ENCODE measurements around the gene CMC2.

CMC2 gene

GRCh38 chr16:81006813-81007695 is at the start of gene CMC2, which contains the start of gene CENPN:
TSS of gene CMC2 (minus strand) at chr16:81006885. CDS start at chr16:80997394, 9,491 bp downstream.
TSS of gene CENPN (plus strand) at chr16:81007214. CDS start at chr16:81011940, 4,726 bp downstream.
- DNase-seq, result peak; percentile 98

GRCh38 chr16:81053761-81054160 is 47.1 kb upstream of the CMC2 start:
- DNase-seq, result no peak

GRCh38 chr16:81042821-81043220 is 36.1 kb upstream of the CMC2 start:
- DNase-seq, result no peak

- DNase-seq, result no peak
These were observed 35.0 kb upstream of the CMC2 start for GRCh38 chr16:81041696-81042095.

- no peak for DNase-seq
These were observed 34.2 kb upstream of the CMC2 start for GRCh38 chr16:81040842-81041241.

- no peak for DNase-seq
These were observed 33.4 kb upstream of the CMC2 start for GRCh38 chr16:81040131-81040530.

- DNase-seq, result no peak
These were observed 30.2 kb upstream of the CMC2 start for GRCh38 chr16:81036751-81037350.

- peak; percentile 54 for DNase-seq
These were observed 29.5 kb upstream of the CMC2 start for GRCh38 chr16:81035975-81036750.

- DNase-seq, result peak; percentile 90
These were observed 28.8 kb upstream of the CMC2 start, which contains the start of gene ATMIN for GRCh38 chr16:81035398-81035974. TSS of gene ATMIN (plus strand) at chr16:81035842. CDS start at chr16:81035871, 29 bp downstream.

- DNase-seq, result no peak
These were observed 23.4 kb upstream of the CMC2 start for GRCh38 chr16:81029930-81030604.

- no peak for DNase-seq
These were observed 19.7 kb upstream of the CMC2 start for GRCh38 chr16:81026429-81026828.

GRCh38 chr16:81018496-81018895 is 11.8 kb upstream of the CMC2 start:
- no peak for DNase-seq

- DNase-seq, result no peak
These were observed 8.0 kb upstream of the CMC2 start for GRCh38 chr16:81014672-81015071.

- DNase-seq, result no peak
These were observed 6.3 kb upstream of the CMC2 start for GRCh38 chr16:81012974-81013373.

GRCh38 chr16:81008505-81008789 is 1.8 kb upstream of the CMC2 start:
- DNase-seq, result no peak

- DNase-seq, result peak; percentile 72
These were observed 373 bp downstream of the CMC2 start for GRCh38 chr16:81006211-81006812.

- no peak for DNase-seq
These were observed 999 bp downstream of the CMC2 start for GRCh38 chr16:81005610-81006161.

GRCh38 chr16:81004646-81005353 is 1.9 kb downstream of the CMC2 start:
- no peak for DNase-seq

- DNase-seq, result no peak
These were observed 2.9 kb downstream of the CMC2 start for GRCh38 chr16:81003610-81004460.

- no peak for DNase-seq
These were observed 3.6 kb downstream of the CMC2 start for GRCh38 chr16:81003064-81003463.

Measured in activated naive CD4-positive, alpha-beta T cell treated with anti-CD3 and anti-CD28 coated beads, Interleukin-2, amount 50 U/mL, for 16 hours (primary cell).